Activated CD4-positive, CD25-positive, alpha-beta regulatory T cell (primary cell): ENCODE measurements around the gene GDF7.
"Not testable (repeated sequence)": the region's sequence is repeated elsewhere in the genome, so short reads cannot be mapped to it uniquely, and the experiment has no call there.

ENCODE experiments used
- DNase-seq, 4 experiments: peaks; one replicate each; lab custom pipeline; 2025; lab: John Stamatoyannopoulos, UW

The GDF7 gene

DNA sequence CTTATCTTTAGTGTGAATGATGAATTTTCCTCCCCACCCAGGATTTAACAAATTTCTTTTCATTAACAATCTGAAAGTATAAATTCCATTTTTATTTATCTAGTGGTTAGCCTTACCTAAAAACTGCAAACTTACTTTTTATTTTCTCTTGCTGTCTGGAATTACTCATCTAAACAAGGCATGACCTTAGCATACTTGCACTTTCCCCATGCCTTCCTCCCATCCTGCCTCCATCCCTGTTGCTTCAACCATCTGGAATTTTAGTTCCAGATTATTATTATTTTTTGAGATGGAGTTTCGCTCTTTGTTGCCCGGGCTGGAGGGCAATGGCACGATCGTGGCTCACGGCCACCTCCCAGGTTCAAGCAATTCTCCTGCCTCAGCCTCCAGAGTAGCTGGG lies 35.6 kb downstream of the GDF7 start:
- DNase-seq: no peak

DNA sequence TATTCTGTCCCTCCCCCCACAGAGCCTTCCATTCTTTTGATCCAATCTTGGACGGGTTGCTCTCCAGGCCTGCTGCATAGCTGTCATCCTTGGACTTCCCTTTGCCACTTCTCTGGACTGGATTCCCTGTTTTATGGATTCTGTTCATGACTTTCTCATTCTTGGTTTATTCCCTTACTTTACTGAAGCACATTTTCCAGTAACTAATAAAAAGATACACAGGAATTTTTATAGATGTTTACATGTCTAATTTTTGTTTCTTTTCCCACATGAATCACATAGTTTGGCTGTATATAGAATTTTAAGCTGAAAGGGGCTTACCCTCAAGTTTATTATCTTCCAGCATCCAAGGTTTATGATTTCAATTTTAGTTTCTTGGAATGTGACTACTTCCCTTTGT lies 37.9 kb downstream of the GDF7 start:
- DNase-seq: no peak

DNA sequence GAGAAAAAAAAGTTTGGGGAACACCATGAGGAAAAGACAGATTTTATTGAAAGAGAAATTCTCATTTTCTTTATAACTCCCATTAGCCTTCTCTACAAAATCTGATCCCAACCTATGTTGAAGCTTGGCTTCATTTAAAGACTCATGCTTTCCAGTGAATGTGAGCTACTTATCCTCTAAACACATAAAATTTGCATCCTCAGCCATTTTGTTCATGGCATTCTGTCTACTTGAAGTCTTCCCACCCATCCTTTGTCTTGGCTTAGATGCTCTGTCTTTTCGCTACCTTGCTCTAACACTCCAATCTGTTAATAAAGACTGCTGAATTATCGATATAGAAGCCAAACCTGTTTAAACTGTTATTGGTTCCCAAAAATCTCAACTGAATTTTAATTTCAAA lies 39.3 kb downstream of the GDF7 start:
- DNase-seq: no peak

DNA sequence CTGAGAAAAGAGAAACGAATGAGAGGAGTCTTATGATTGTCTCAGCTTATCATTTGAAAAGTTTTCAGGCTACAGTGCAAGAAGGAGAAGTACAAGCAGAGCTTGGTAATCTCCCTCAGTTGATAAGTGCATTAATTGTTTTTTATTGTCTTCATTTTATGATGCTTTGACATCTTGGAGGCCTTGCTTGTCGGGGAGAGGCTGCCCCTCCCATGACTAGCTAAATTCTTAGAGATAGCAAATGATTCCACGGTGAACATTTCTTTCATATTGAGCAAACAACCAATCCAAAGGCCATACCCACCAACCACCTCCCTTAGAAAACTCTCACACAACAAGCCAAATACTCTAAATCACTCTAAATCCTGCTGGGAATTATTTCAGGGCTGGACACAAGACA lies 39.8 kb downstream of the GDF7 start:
- no peak for DNase-seq

DNA sequence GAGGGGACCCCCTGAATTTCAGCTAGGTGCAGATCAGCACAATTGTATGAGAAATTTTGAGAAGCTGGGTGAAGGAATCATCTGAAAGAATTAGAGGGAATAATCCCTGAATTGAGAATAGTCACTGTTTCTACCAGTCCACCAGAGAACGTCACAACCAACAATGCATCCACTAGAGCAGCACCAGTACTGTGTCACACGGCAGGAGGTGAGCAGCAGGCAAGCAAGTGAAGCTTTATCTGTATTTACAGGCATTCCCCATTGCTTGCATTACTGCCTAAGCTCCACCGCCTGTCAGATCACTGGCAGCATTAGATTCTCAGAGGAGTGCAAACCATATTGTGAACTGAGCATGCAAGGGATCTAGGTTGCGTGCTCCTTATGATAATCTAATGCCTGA lies 40.7 kb downstream of the GDF7 start:
- no peak for DNase-seq

DNA sequence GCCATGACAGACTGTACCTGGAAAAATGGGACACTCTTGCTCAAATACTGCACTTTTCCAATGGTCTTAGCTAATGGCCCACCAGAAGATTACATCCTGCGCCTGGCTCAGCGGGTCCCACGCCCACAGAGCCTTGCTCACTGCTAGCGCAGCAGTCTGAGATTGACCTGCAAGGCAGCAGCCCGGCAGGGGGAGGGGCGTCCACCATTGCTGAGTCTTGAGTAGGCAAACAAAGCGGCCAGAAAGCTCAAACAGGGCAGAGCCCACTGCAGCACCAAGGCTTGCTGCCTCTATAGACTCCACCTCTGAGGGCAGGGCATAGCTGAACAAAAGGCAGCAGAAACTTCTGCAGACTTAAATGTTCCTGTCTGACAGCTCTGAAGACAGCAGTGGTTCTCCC lies 44.7 kb downstream of the GDF7 start:
- not testable (repeated sequence) for DNase-seq

DNA sequence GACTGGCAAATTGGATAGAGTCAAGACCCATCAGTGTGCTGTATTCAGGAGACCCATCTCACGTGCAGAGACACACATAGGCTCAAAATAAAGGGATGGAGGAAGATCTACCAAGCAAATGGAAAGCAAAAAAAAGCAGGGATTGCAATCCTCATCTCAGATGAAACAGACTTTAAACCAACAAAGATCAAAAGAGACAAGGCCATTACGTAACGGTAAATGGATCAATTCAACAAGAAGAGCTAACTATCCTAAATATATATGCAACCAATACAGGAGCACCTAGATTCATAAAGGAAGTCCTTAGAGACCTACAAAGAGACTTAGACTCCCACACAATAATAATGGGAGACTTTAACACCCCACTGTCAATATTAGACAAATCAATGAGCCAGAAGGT lies 46.6 kb downstream of the GDF7 start:
- DNase-seq: not testable (repeated sequence)

DNA sequence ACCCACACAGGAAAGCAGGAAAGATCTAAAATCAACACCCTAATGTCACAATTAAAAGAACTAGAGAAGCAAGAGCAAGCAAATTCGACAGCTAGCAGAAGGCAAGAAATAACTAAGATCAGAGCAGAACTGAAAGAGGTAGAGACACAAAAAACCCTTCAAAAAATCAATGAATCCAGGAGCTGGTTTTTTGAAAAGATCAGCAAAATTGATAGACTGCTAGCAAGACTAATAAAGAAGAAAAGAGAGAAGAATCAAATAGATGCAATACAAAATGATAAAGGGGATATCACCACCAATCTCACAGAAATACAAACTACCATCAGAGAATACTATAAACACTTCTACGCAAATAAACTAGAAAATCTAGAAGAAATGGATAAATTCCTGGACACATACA lies 47.5 kb downstream of the GDF7 start:
- DNase-seq: not testable (repeated sequence)

DNA sequence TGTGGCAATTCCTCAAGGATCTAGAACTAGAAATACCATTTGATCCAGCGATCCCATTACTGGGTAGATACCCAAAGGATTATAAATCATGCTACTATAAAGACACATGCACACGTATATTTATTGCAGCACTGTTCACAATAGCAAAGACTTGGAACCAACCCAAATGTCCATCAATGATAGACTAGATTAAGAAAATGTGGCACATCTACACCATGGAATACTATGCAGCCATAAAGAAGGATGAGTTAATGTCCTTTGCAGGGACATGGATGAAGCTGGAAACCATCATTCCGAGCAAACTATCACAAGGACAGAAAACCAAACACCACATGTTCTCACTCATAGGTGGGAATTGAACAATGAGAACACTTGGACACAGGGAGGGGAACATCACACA lies 49.2 kb downstream of the GDF7 start:
- not testable (repeated sequence) for DNase-seq

DNA sequence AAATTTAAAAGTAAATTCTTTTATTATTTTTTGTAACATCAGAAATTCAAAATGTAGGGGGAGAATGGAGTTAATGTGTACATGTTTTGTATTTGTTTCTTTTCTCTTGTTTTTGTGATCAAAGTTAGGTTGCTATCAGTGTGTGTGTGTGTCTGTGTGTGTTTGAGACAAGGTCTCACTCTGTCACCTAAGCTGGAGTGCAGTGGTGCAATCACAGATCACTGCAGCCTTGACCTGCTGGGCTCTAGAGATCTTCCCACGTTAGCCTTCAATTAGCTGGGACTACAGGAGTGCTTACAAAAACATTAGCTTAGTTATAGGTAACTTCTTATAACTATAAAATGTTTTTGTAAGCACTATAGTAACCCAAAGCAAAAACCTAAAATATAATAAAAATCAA lies 50.7 kb downstream of the GDF7 start:
- DNase-seq: no peak

DNA sequence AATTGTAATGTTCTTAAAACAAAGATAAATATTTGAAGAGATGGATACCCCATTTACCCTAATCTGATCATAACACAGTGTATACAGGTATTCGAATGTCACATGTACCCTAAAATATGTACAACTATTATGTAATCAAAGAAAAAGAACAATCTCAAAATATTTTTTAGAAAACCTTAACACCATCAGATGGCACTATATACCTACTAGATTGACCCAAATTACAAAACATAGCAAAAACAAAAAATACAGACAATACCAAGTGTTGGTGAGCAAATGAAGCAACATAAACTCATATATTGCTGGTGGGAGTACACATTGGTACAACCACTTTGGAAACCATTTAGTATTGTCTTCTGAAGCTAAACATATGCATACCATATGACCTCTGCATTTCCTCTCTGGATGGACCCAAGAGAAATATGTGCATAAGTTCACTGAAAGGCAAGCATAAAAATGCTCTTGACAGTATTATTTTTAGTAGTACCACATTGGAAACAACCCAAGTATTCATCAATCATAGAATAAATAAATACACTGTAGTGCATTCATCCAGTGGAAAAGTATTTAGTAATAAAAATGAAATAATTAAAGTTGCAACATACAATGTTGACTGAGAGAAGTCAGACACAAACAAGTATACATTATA lies 55.8 kb downstream of the GDF7 start:
- no peak for DNase-seq

DNA sequence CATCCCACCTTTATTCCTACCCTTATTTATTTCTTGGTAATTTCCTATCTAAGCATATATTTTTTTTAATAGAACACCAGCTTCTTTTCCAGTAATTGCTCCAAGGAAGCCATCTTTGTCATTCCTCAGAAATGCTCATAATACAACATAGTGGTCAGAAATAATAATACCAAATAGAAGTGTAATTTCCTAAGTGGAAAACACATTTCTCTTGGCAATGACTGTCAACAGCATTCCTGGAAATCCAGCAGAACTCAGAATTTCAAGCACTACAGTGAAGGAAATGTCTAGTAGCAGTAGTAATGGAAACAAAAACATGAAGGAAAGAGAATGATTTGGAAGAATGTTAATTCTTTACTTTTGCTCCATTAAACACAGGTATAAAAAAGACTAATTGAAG lies 56.6 kb downstream of the GDF7 start:
- no peak for DNase-seq

DNA sequence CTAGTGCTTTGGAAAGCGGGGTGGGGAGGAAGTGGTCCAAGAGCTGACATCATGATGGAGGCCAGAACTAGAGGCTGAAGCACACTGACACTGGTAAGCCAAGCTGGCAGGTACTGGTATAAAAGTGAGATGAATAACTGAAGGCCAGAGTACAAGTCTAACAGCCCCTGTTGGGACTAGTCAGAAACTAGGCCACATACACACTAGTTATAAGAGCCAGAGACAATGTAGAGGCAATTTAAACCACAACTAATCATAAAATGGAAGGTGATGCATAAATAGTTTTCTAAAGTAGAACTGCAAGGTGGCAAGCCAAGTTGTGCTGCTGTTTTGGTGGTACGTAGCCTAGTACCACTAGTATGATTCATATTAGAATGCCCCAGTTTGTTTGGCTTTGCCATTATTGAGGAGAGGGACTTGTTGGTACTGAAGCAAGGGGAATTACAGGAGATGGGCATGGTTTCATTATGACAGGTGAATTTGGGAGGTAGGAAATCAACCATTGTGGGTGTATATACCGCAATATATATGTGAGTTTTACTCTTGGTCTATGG lies 57.6 kb downstream of the GDF7 start:
- no peak for DNase-seq

DNA sequence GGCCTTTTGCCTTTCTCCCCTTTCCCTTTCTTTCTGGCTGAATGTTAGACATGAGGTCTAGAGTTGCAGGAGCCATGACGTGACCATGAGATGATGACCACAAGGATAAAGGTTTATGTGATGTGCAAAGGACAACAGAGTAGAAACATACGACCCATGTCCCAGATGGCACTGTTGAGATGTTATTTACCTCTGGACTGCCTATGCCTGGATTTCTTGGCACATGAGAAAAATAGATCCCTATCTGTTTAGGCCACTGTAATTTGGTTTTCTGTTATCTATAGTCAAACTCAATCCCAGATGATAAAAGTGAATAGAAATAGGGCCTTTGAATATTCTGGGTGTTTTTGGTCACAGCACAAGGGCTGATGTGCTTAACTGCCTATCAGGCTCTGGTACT lies 58.8 kb downstream of the GDF7 start:
- DNase-seq: no peak

DNA sequence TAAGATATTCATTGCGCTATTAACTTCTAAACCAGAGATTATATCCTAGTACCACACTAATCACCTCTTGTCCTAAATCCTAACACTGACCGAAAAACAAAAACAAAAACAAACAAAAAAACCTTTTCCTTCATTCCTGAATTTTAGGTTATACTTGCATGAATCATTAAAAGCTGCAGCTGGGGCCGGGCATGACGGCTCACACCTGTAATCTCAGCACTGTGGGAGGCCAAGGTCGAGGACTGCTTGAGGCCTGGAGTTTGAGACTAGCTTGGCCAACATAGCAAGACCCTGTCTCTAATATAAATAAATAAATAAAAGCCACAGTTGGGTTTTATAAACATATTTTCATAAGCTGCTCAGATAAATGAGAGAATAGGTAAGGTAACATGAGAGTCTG lies 60.0 kb downstream of the GDF7 start:
- DNase-seq: no peak

DNA sequence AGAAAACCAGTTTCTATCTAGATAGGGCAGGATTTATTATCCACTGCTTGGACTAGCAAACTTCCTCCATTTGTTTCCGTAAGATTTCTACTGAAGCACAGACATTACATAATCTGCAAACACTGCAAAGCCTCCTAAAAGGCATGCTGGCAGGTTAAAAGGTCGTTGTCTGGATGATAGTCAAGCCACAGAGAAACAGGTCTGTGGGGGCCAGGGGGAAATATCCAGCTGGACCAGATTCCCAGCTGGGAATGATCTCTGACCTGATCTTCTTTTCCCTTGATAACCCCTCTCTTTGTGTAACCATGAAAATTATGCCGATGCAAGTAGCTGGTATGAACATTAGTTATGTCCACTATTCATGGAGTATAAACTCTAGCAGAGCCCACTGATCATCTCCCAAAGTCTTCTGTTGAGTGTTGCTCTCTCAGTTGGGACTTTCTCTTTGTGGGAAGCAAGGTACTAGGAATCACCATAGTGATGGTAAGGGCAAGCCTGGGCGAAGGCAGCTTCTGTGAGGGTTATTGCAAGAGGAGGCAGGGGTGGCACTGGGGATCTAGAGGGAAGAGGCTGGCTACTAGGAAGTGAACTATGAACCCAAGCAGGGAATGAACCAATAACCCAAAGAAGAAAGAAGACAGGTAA lies 61.3 kb downstream of the GDF7 start:
- no peak for DNase-seq
